Progenitor cell of endocrine pancreas (in vitro differentiated cells): ENCODE measurements around the gene G3BP1. TPM values are rescaled to one million over a fixed set of nuclear protein-coding genes. Genes with fewer than 3 reads are reported as not detected.

Experiments used
- DNase-seq: peaks from one replicate; pipeline ENCODE4 v3.0.0; 2021; ENCODE audit warnings: low spot score; ENCODE audit not compliant: unreplicated experiment
- H3K27ac Mint-ChIP-seq: 2 replicates; pipeline ENCODE4 v1.8.0; 2021; ENCODE audit warnings: mild to moderate bottlenecking, moderate library complexity, mixed read lengths
- H3K27me3 Mint-ChIP-seq: 2 replicates; pipeline ENCODE4 v1.8.0; 2021; ENCODE audit warnings: mixed read lengths
- H3K36me3 Mint-ChIP-seq: 2 replicates; pipeline ENCODE4 v1.8.0; 2022; ENCODE audit warnings: mixed read lengths; ENCODE audit not compliant: insufficient read depth
- H3K4me1 Mint-ChIP-seq: 2 replicates; pipeline ENCODE4 v1.8.0; 2021; ENCODE audit warnings: low read depth, mixed read lengths
- H3K4me3 Mint-ChIP-seq: 2 replicates; pipeline ENCODE4 v1.8.0; 2021; ENCODE audit warnings: low read depth, mild to moderate bottlenecking, moderate library complexity, mixed read lengths
- H3K9me3 Mint-ChIP-seq: 2 replicates; pipeline ENCODE4 v1.8.0; 2021; ENCODE audit warnings: low read depth, mixed read lengths
- CTCF ChIP-seq: fragments of 200-600 bp; sonication (generic); IDR thresholded peaks from one replicate; pipeline ENCODE4 v1.5.0; 2021; ENCODE audit warnings: antibody characterized with exemption, mild to moderate bottlenecking; ENCODE audit not compliant: unreplicated experiment
- total RNA-seq: library from RNA; stranded (reverse); gene quantifications from 2 replicates; pipeline ENCODE4 v1.2.1, GENCODE V29; 2021

G3BP1 gene
- total RNA-seq, 1 donor from 2014 or later, result 220 TPM

- H3K27me3 Mint-ChIP-seq, result no peaks in the 10 kb centered on the region
- H3K4me3 Mint-ChIP-seq, result no peak overlapping the region
- peaks cover 9% of the 10 kb centered on the region for H3K36me3 Mint-ChIP-seq
- TF ChIP-seq CTCF, result no peak
- no peak overlapping the region for H3K27ac Mint-ChIP-seq
- peaks cover 4% of the 10 kb centered on the region for H3K4me1 Mint-ChIP-seq
- H3K9me3 Mint-ChIP-seq, result no peaks in the 10 kb centered on the region
- no peak for DNase-seq
Observed at GRCh38 chr5:151739395-151739794, 32.4 kb upstream of the G3BP1 start.

GRCh38 chr5:151739939-151740335, 31.8 kb upstream of the G3BP1 start:
- no peak for TF ChIP-seq CTCF
- no peak overlapping the region for H3K4me3 Mint-ChIP-seq
- peak overlapping the region; percentile 1 for H3K27ac Mint-ChIP-seq
- DNase-seq, result no peak
- no peaks in the 10 kb centered on the region for H3K9me3 Mint-ChIP-seq
- peaks cover 9% of the 10 kb centered on the region for H3K36me3 Mint-ChIP-seq
- H3K27me3 Mint-ChIP-seq, result no peaks in the 10 kb centered on the region
- peaks cover 4% of the 10 kb centered on the region for H3K4me1 Mint-ChIP-seq

GRCh38 chr5:151740336-151740942, 31.3 kb upstream of the G3BP1 start:
- Mint-ChIP-seq H3K9me3 (no peaks in the 10 kb centered on the region), H3K27me3 (no peaks in the 10 kb centered on the region), H3K36me3 (peaks cover 11% of the 10 kb centered on the region), H3K4me3 (no peak overlapping the region), H3K27ac (peak overlapping the region; percentile 62), H3K4me1 (peaks cover 4% of the 10 kb centered on the region)
- DNase-seq, result peak; percentile 34
- TF ChIP-seq CTCF, result peak; percentile 94

GRCh38 chr5:151740958-151741373, 30.8 kb upstream of the G3BP1 start:
- Mint-ChIP-seq H3K27ac (no peak overlapping the region), H3K36me3 (peaks cover 11% of the 10 kb centered on the region), H3K4me1 (peaks cover 4% of the 10 kb centered on the region), H3K9me3 (no peaks in the 10 kb centered on the region), H3K4me3 (no peak overlapping the region), H3K27me3 (no peaks in the 10 kb centered on the region)
- DNase-seq, result no peak
- no peak for TF ChIP-seq CTCF

GRCh38 chr5:151741678-151742423, 29.9 kb upstream of the G3BP1 start:
- Mint-ChIP-seq H3K9me3 (no peaks in the 10 kb centered on the region), H3K27ac (no peak overlapping the region), H3K36me3 (peaks cover 11% of the 10 kb centered on the region), H3K4me3 (no peak overlapping the region), H3K4me1 (peaks cover 4% of the 10 kb centered on the region), H3K27me3 (no peaks in the 10 kb centered on the region)
- no peak for TF ChIP-seq CTCF
- DNase-seq, result no peak
